H9 (cell line): ENCODE results near the gene TMEM179B. TPM values are rescaled to one million over a fixed set of nuclear protein-coding genes. Genes with fewer than 3 reads are reported as not detected.

Source experiments
- DNase-seq: peaks from one replicate; pipeline ENCODE4 v3.0.0-alpha.2; 2017
- H2AFZ ChIP-seq: one replicate; pipeline ENCODE4 v1.6.1; 2013; ENCODE audit warnings: mild to moderate bottlenecking, low read length, control low read depth, moderate library complexity
- H2AK5ac ChIP-seq: 2 replicates; pipeline ENCODE4 v1.6.1; 2013; ENCODE audit warnings: low read length, control low read depth, mixed read lengths; ENCODE audit not compliant: insufficient read length
- H2BK120ac ChIP-seq: one replicate; pipeline ENCODE4 v1.6.1; 2013; ENCODE audit warnings: low read depth, mild to moderate bottlenecking, low read length, control low read depth, inconsistent platforms; ENCODE audit not compliant: poor library complexity, severe bottlenecking
- H2BK12ac ChIP-seq: 2 replicates; pipeline ENCODE4 v1.6.1; 2013; ENCODE audit warnings: low read length, control low read depth, mixed read lengths, low read depth; ENCODE audit not compliant: insufficient read length
- H2BK15ac ChIP-seq: 2 replicates; pipeline ENCODE4 v1.6.1; 2013; ENCODE audit warnings: low read depth, low read length, control low read depth
- H2BK20ac ChIP-seq: one replicate; pipeline ENCODE4 v1.6.1; 2013; ENCODE audit warnings: low read depth, mild to moderate bottlenecking, low read length, control low read depth, inconsistent platforms; ENCODE audit not compliant: poor library complexity, severe bottlenecking
- H2BK5ac ChIP-seq: 2 replicates; pipeline ENCODE4 v1.6.1; 2013; ENCODE audit warnings: low read length, control low read depth, mixed read lengths; ENCODE audit not compliant: insufficient read length
- H3K14ac ChIP-seq: 2 replicates; pipeline ENCODE4 v1.6.1; 2013; ENCODE audit warnings: low read length, control low read depth; ENCODE audit not compliant: insufficient read depth
- H3K18ac ChIP-seq: 2 replicates; pipeline ENCODE4 v1.6.1; 2013; ENCODE audit warnings: low read depth, mild to moderate bottlenecking, mixed read lengths, low read length, control low read depth; ENCODE audit not compliant: insufficient read length
- H3K23ac ChIP-seq: 2 replicates; pipeline ENCODE4 v1.6.1; 2013; ENCODE audit warnings: low read length, control low read depth, mixed read lengths, low read depth; ENCODE audit not compliant: insufficient read length
- H3K23me2 ChIP-seq: 2 replicates; pipeline ENCODE4 v1.6.1; 2013; ENCODE audit warnings: low read depth, mild to moderate bottlenecking, mixed read lengths, low read length, control low read depth; ENCODE audit not compliant: insufficient read length, poor library complexity, severe bottlenecking
- H3K27ac ChIP-seq: 2 replicates; pipeline ENCODE4 v1.5.1; 2013; ENCODE audit warnings: low read length, control low read depth, mixed read lengths, low read depth; ENCODE audit not compliant: insufficient read length
- H3K27me3 ChIP-seq: 2 replicates; pipeline ENCODE4 v1.6.1; 2013; ENCODE audit warnings: low read length, control low read depth, inconsistent platforms; ENCODE audit not compliant: insufficient read depth
- H3K4ac ChIP-seq: 2 replicates; pipeline ENCODE4 v1.6.1; 2013; ENCODE audit warnings: low read depth, mild to moderate bottlenecking, control low read depth, inconsistent platforms, low read length, moderate library complexity
- H3K4me1 ChIP-seq: 2 replicates; pipeline ENCODE4 v1.6.1; 2013; ENCODE audit warnings: low read length, control low read depth, inconsistent platforms; ENCODE audit not compliant: insufficient read depth
- H3K4me2 ChIP-seq: 2 replicates; pipeline ENCODE4 v1.6.1; 2013; ENCODE audit warnings: low read length, control low read depth, mixed read lengths; ENCODE audit not compliant: insufficient read length, insufficient read depth
- H3K56ac ChIP-seq: 2 replicates; pipeline ENCODE4 v1.6.1; 2013; ENCODE audit warnings: low read depth, mild to moderate bottlenecking, mixed read lengths, low read length, control low read depth; ENCODE audit not compliant: insufficient read length
- H3K79me1 ChIP-seq: 2 replicates; pipeline ENCODE4 v1.6.1; 2013; ENCODE audit warnings: low read depth, mild to moderate bottlenecking, moderate library complexity, low read length, control low read depth, inconsistent platforms; ENCODE audit not compliant: insufficient read depth, poor library complexity, severe bottlenecking
- H3K79me2 ChIP-seq: 2 replicates; pipeline ENCODE4 v1.6.1; 2013; ENCODE audit warnings: low read length, control low read depth, inconsistent platforms; ENCODE audit not compliant: insufficient read depth
- H3K9ac ChIP-seq: 2 replicates; pipeline ENCODE4 v1.6.1; 2013; ENCODE audit warnings: low read length, control low read depth, mixed read lengths; ENCODE audit not compliant: insufficient read length; ENCODE audit errors: extremely low read depth
- H3K9me3 ChIP-seq: one replicate; pipeline ENCODE4 v1.6.1; 2013; ENCODE audit warnings: low read depth, low read length, inconsistent platforms; ENCODE audit not compliant: control insufficient read depth
- H3T11ph ChIP-seq: one replicate; pipeline ENCODE4 v1.6.1; 2013; ENCODE audit warnings: mild to moderate bottlenecking, low read length, control low read depth, inconsistent platforms
- H4K20me1 ChIP-seq: one replicate; pipeline ENCODE4 v1.6.1; 2013; ENCODE audit not compliant: control insufficient read depth, insufficient read length, insufficient read depth
- H4K5ac ChIP-seq: 2 replicates; pipeline ENCODE4 v1.6.1; 2013; ENCODE audit warnings: low read depth, mild to moderate bottlenecking, mixed read lengths, low read length, control low read depth; ENCODE audit not compliant: insufficient read length
- H4K8ac ChIP-seq: replicated peaks from 2 replicates; pipeline ENCODE4 v1.6.1; 2013; ENCODE audit warnings: low read length, control low read depth, mixed read lengths, low read depth; ENCODE audit not compliant: insufficient read length
- H4K91ac ChIP-seq: 2 replicates; pipeline ENCODE4 v1.6.1; 2013; ENCODE audit warnings: low read depth, mild to moderate bottlenecking, moderate library complexity, mixed read lengths, low read length, control low read depth; ENCODE audit not compliant: insufficient read length
- H3K27ac Mint-ChIP-seq, 3 experiments: 2 replicates in 2 of 3; 3 replicates in 1 of 3; pipeline ENCODE4 v1.8.0; 2020 to 2021; ENCODE audit warnings: mixed read lengths in 3 of 3, mild to moderate bottlenecking in 1 of 3, moderate library complexity in 1 of 3
- H3K27me3 Mint-ChIP-seq: 2 replicates; pipeline ENCODE4 v1.8.0; 2021; ENCODE audit warnings: low read depth, mild to moderate bottlenecking, moderate library complexity, mixed read lengths
- H3K36me3 Mint-ChIP-seq, 3 experiments: 2 replicates in 2 of 3; 3 replicates in 1 of 3; pipeline ENCODE4 v1.8.0; 2020 to 2021; ENCODE audit warnings: low read depth in 3 of 3, mixed read lengths in 3 of 3; ENCODE audit not compliant: insufficient read depth in 1 of 3
- H3K4me1 Mint-ChIP-seq, 2 experiments: 2 replicates each; pipeline ENCODE4 v1.8.0; 2020; ENCODE audit warnings: mixed read lengths in 2 of 2
- H3K4me3 Mint-ChIP-seq, 2 experiments: 2 replicates in 1 of 2; 3 replicates in 1 of 2; pipeline ENCODE4 v1.8.0; 2020 to 2021; ENCODE audit warnings: mild to moderate bottlenecking in 2 of 2, mixed read lengths in 2 of 2, moderate library complexity in 1 of 2
- H3K9me3 Mint-ChIP-seq, 2 experiments: 2 replicates in 1 of 2; 3 replicates in 1 of 2; pipeline ENCODE4 v1.8.0; 2020; ENCODE audit warnings: mild to moderate bottlenecking in 2 of 2, mixed read lengths in 2 of 2, moderate library complexity in 1 of 2
- CTCF ChIP-seq: fragments of 200-600 bp; sonication (generic); conservative IDR thresholded peaks from 3 replicates; pipeline ENCODE4 v1.8.0; 2021; ENCODE audit warnings: antibody characterized with exemption, mild to moderate bottlenecking
- WGBS: extraction: QIAGEN DNeasy Blood & Tissue Kit; methylation state at CpG from one replicate; pipeline ENCODE4 v1.1.7; 2013; ENCODE audit warnings: missing lambda C conversion rate, low lambda C conversion rate, mixed read lengths; ENCODE audit not compliant: insufficient read length; ENCODE audit errors: extremely low coverage; 5-methylcytosine and 5-hydroxymethylcytosine counted together
- total RNA-seq: library from RNA; stranded (reverse); gene quantifications from 2 replicates; pipeline ENCODE4 v1.2.1, GENCODE V29; 2021

Gene TMEM179B
- total RNA-seq, 1 experiment from 2014 or later = 25.0 TPM

GRCh38 chr11:62771144-62772021 lies 15.8 kb upstream of the TMEM179B start, which contains the start of gene TAF6L:
Gene TAF6L, plus strand, starts transcription at chr11:62771396. Its CDS starts 4,388 bp downstream, at chr11:62775784.
- peaks cover 3% of the 10 kb centered on the region for H3K79me2 ChIP-seq
- H2BK5ac ChIP-seq = no peak within 1 kb of the TSS
- H3K27ac Mint-ChIP-seq = peak within 1 kb of the TSS; percentile 95 to 100 (median 98)
- no peaks in the 10 kb centered on the region for H3K27me3 ChIP-seq
- H3K23me2 ChIP-seq = peaks cover 3% of the 10 kb centered on the region
- H4K5ac ChIP-seq = no peak within 1 kb of the TSS
- no peak within 1 kb of the TSS for H3T11ph ChIP-seq
- peak within 1 kb of the TSS; percentile 87 to 94 for H3K4me3 Mint-ChIP-seq
- no peak within 1 kb of the TSS for H2BK20ac ChIP-seq
- no peak within 1 kb of the TSS for H2AK5ac ChIP-seq
- H3K4me1 Mint-ChIP-seq = peaks cover 16 to 19% of the 10 kb centered on the region in 2 experiments
- peak within 1 kb of the TSS; percentile 20 for H3K27ac ChIP-seq
- H3K9me3 ChIP-seq = no peaks in the 10 kb centered on the region
- peak within 1 kb of the TSS; percentile 78 for H3K4me2 ChIP-seq
- H2BK12ac ChIP-seq = no peak within 1 kb of the TSS
- H4K8ac ChIP-seq = no peak within 1 kb of the TSS
- no peaks in the 10 kb centered on the region for H4K20me1 ChIP-seq
- no peaks in the 10 kb centered on the region for H3K4me1 ChIP-seq
- H2BK120ac ChIP-seq = no peak within 1 kb of the TSS
- H3K23ac ChIP-seq = no peak within 1 kb of the TSS
- peak within 1 kb of the TSS; percentile 74 for H3K9ac ChIP-seq
- no CpG with 5 or more reads among the region's 60 CpGs for WGBS
- peaks cover 18 to 38% (median 28%) of the 10 kb centered on the region in 3 experiments for H3K36me3 Mint-ChIP-seq
- no peak within 1 kb of the TSS for H2BK15ac ChIP-seq
- DNase-seq = peak; percentile 98
- no peak within 1 kb of the TSS for H3K4ac ChIP-seq
- H3K9me3 Mint-ChIP-seq = no peaks in the 10 kb centered on the region; a peak in 1 of 5 replicates
- no peak within 1 kb of the TSS for H3K56ac ChIP-seq
- no peak within 1 kb of the TSS for H2AFZ ChIP-seq
- H4K91ac ChIP-seq = no peak within 1 kb of the TSS
- peak within 1 kb of the TSS; percentile 90 for H3K18ac ChIP-seq
- no peaks in the 10 kb centered on the region for H3K27me3 Mint-ChIP-seq
- peak within 1 kb of the TSS; percentile 83; the same call in 1 of the 2 replicates for H3K14ac ChIP-seq
- H3K79me1 ChIP-seq = no peaks in the 10 kb centered on the region
- TF ChIP-seq CTCF = no peak
